Mucosa of gallbladder (tissue), 1 donor: ENCODE results near the gene CEMIP. TPM values are rescaled to one million over a fixed set of nuclear protein-coding genes. Genes with fewer than 3 reads are reported as not detected.

ENCODE experiments used
- DNase-seq: peaks from one replicate; pipeline ENCODE4 v3.0.0-alpha.2; 2020; ENCODE audit warnings: low spot score
- total RNA-seq: library from RNA; stranded (reverse); gene quantifications from one replicate; pipeline ENCODE4 v1.2.1, GENCODE V29; 2021
- donor health status: DM: no; HTN: no; CAD: no.

Gene CEMIP
- total RNA-seq, 1 donor from 2014 or later: 1.6 TPM

DNA sequence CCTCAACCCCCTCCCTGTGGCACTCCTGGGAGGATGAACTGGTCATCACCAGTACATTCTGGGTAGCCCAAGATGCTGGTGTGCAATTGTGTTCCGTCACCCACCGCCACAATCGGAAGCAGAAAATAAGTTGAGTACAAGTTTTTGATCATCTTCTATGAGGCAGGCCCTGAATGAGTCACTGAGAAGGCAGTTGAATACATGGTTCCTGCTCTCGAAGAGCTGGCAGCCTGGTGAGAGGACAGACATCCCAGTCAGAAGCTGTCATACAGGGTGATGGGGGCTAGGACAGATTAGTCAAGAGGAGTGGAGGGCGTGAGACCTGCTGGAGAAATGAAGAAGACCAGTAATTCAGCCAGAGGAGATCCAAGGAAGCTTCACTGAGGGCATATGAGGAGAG lies 6.2 kb downstream of the CEMIP start:
- no peak for DNase-seq

GRCh38 chr15:80785811-80786354 lies 6.7 kb downstream of the CEMIP start:
- no peak for DNase-seq

DNA sequence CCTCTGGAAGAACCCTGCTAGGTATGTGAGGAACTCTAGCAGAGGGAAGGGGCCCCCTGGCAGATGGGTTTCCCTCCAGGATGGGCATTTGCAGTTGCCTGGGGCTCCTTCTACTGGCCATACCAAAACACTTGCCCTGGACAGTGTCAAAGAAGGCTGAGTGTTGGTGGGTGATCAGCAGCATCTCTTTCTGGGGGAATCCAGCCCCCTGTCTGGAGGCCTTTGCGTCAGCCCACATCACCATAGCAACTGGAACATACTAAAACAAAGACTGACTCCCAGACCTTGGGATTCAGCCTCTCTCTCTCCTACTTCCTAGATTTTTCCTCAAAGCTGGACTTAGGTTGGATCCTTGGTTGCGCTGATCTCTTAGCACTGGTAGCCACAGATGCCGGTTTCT lies 8.1 kb downstream of the CEMIP start:
- no peak for DNase-seq

DNA sequence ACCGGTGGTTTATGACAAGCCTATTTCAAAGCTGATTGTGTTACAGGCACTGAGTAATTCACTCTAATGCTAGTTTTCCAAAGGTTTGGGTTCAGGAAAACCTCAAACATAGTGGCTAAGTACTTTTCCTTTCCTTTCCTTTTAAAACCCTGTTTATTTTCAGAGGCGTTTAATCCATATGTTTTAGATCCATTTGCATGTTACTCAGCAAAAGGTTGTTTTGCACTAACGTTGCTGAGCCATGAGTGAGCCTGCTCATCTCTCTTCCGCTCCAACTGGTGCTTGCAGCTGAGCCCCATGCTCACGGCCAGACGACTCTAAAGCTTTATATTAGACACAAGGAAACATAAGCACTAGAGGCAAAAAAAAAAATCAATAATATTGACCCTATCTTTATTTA lies 9.4 kb downstream of the CEMIP start:
- DNase-seq: no peak

DNA sequence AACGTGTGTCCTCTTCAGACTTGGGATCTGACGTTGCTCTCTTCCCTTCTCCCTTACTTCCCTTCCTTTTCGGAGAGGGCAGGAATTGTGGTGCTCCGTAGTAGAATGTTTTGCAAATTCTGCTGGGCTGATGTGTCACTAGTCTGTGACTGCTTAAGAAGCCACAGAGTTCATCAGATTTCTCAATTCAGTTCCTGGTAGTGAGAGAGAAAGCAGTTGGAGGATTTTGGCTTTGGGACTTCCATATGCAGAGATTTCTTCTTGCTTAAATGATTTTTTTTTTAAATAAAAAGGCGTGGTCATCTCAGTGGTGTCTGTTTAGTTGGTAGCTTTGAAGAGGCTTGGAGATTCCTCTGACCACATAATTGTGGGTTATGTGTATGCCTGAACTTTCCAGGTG lies 10.1 kb downstream of the CEMIP start:
- no peak for DNase-seq

DNA sequence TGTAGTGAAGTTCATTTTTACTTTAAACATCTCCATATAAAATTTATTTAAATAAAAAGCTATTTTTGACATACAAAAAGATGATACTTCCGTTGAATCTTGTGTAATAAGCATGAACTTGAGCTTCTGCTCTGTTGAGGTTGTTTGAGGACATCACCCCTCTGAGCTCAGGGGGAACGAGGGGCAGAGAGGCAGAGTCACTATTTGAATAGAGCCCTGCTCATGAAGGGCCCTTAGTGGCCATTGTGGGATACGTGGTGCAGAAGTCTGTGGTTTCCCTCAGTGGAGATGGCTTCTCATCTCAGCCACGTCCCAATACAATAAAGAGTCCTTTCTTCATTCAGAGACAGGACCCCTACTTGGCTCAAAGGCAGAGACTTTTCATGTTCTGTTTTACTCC lies 10.6 kb downstream of the CEMIP start:
- DNase-seq: no peak

- DNase-seq: no peak
These were observed 11.1 kb downstream of the CEMIP start for GRCh38 chr15:80790236-80790635.

- DNase-seq: no peak
These were observed 11.8 kb downstream of the CEMIP start for GRCh38 chr15:80791004-80791403.

- no peak for DNase-seq
These were observed 17.2 kb downstream of the CEMIP start for GRCh38 chr15:80796407-80796806.

GRCh38 chr15:80798911-80799310 lies 19.7 kb downstream of the CEMIP start:
- DNase-seq: no peak

DNA sequence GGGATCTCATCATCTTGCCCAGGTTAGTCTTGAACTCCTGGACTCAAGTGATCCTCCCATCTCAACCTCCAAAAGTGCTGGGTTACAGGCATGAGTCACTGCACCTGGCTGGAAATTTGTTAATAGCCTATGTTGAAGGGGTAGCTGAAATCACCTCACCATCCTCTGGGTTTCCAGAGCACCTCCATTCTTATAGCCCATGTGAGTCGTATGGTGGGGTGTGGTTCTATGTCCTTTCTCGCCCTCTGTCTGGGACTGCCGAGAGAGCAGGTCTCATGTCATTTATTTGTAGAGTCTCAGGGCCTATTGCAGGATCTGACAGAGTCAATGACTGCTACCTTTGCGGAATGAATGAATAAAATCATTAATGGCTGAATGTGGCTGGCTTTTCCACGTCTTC lies 20.9 kb downstream of the CEMIP start:
- no peak for DNase-seq

DNA sequence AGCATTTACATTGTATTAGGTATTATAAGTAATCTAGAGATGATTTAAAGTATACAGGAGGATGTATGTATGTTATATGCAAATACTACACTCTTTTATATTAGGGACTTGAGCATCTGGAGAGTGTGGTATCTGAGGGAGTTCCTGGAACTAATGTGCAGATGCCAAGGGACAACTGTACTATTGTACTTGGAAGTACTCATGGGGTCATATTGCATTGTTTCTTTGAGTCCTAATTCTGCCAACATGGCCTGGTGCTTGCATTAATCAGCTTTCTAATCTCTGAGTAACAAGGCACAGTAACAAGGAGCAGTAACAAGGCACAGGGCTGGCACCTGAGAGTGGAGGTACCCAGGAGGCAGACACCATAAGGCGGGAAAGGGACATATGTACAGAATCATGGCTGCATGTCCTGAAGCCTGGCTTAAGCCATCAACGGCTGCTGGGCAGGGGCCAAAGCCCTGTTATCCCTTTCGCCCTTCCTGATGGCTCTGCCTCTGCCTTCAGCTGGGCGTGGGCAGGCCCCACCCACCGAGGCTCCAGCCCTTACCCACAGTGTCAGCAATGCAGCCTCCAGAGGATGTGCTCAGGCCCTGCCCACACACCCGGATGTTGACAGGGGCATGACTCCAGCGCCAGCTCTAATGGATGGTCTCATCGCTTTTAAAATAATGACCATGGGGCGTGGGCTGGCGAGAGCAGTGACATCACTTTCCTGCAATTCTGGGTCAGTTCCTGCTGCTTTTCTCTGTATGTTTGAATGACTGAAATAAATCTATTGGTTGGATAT lies 22.9 kb downstream of the CEMIP start:
- DNase-seq: no peak

GRCh38 chr15:80803580-80804525 lies 24.7 kb downstream of the CEMIP start:
- DNase-seq: no peak

DNA sequence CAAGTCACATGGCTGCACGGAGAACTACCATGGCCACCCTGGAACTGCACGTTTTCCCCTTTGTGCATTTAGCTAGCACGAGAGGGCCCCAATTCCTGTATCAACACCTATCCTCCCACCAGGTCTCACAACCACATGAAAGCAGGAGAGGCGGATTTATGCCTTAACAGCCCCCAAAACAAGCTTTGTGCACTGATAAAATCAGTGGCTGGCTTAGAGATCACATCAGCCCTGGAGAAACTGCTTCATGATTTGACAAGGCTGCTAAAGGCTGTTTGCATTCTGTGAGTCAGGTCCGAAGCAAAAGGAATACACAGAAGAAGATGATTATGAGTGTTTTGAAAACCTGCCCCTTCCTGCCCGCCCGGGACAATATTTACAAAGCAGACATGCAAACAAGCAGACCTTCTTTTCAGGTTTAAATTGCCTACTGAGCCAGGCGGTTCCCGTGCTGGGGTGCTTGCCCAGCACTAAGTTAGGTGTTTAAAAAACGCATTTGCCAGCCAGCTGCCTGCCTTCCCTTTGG lies 25.9 kb downstream of the CEMIP start:
- DNase-seq: no peak

GRCh38 chr15:80811781-80812315 lies 32.7 kb downstream of the CEMIP start:
- DNase-seq: no peak

GRCh38 chr15:80815106-80815505 lies 35.9 kb downstream of the CEMIP start:
- no peak for DNase-seq

- no peak for DNase-seq
These were observed 37.0 kb downstream of the CEMIP start for GRCh38 chr15:80816049-80816653.

GRCh38 chr15:80816936-80817335 lies 37.8 kb downstream of the CEMIP start:
- no peak for DNase-seq

DNA sequence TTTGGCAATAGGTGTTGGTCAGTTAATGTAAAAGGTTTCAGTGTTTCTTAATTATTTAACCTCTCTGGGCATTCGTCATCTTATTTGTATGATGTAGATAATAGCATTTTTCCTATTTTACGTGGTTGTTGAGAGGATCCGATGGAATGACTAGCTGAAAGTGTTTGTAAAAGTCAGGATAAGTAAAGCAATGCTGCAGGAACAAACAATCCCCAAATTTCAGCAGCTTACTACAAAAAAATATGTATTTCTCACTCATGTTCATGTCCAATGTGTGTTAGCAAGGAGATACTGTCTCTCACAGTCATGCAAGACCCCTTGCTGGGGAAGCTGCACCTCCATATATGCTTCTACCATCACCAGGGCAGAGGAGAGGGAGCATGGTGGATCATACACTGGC lies 38.7 kb downstream of the CEMIP start:
- no peak for DNase-seq

DNA sequence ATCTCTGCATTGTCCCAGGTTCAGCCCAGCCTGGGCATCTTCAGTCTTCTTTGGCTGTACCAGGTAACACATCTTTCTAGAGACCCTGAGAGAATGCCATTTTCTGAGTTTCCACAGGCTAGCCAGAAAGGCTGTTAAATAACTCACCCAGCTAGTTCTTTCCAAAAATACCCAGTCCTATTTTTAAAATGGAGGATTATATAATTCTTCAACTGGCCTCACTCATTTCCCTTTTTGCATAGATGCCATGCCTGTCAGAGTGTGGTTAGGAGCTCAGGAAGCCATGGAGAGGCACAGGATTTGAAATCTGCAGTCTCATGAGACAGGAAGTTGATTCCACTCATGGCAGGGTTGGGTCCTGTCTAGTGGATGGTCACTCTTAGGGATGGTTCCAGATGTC lies 39.8 kb downstream of the CEMIP start:
- DNase-seq: no peak

DNA sequence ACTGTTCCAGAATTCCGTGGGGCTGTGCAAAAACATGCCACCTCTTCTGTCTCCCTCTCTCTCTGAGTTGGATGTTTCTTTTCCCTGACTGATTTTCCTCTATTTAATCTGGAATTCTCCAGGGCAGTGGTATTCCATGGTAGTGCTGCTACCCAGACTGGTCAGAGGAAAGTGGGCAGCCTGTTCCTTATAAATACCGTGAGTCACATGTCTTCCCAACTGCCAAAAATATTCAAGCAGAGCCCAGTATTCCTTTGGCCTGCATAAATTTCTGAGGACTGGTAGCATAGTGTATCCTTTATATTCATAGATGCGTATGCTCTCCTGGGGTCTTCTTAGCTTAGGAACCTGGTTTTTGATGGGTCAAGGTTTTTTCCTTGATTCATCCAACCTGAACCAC lies 40.9 kb downstream of the CEMIP start:
- no peak for DNase-seq

DNA sequence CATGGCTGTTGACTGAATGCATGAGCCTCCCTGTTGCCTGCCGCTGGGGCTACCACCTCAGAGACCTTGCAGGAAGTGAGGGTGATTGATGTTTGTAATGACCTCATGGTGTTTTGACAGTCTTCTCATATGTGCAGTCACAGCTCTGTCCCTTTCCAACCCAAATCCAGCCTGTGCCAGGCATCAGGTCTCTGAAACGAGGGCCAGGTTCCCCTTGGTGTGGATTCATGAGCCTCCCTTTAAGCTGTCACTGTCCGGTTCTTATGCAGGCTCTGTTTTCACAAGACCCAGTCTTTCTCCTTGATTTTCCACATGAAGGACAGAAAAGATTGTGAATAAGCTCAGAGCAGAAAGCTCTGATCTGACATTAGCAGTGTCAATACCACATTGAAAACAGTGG lies 43.1 kb downstream of the CEMIP start:
- no peak for DNase-seq
